Measurements from ENCODE around the gene TGIF2.

DNA sequence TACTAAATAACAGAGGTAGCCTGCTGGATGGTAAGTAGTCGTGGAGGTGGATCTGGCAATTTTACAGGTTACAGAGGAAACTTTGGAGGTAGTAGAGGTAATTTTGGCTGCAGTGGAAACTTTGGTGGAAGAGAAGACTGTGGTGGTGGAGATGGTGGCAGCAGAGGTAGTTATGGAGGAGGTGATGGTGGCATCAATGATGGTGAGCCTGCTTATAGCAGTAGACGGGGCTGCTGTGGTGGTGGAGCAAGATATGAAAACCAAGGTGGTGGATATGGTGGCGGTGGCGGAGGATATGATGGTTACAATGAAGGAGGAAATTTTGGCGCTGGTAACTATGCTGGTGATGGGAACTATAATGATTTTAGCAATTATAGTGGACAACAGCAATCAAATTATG lies 47.5 kb downstream of the TGIF2 start:
- TF ChIP-seq, protein P1, sequence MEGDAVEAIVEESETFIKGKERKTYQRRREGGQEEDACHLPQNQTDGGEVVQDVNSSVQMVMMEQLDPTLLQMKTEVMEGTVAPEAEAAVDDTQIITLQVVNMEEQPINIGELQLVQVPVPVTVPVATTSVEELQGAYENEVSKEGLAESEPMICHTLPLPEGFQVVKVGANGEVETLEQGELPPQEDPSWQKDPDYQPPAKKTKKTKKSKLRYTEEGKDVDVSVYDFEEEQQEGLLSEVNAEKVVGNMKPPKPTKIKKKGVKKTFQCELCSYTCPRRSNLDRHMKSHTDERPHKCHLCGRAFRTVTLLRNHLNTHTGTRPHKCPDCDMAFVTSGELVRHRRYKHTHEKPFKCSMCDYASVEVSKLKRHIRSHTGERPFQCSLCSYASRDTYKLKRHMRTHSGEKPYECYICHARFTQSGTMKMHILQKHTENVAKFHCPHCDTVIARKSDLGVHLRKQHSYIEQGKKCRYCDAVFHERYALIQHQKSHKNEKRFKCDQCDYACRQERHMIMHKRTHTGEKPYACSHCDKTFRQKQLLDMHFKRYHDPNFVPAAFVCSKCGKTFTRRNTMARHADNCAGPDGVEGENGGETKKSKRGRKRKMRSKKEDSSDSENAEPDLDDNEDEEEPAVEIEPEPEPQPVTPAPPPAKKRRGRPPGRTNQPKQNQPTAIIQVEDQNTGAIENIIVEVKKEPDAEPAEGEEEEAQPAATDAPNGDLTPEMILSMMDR (IDR thresholded peaks at IDR 0.05) = no peak
- TF ChIP-seq POLR2AphosphoS5 (IDR thresholded peaks at IDR 0.05) (no peak), POLR2A (IDR thresholded peaks at IDR 0.05) (no peak), EP300 (IDR thresholded peaks at IDR 0.05) (no peak)
